ENCODE data around the gene ZNF165. TPM values are rescaled to one million over a fixed set of nuclear protein-coding genes. Genes with fewer than 3 reads are reported as not detected.

Gene ZNF165
- total and polyA plus RNA-seq, 2 of the 8 experiments (the other 6 are each of a cell fraction or from before 2014, with no cell fraction given): 1.2 to 9.3 TPM

GRCh38 chr6:28135393-28135792 lies 55.0 kb downstream of the ZNF165 start (continued):
- TF ChIP-seq CHD7 (IDR thresholded peaks at IDR 0.05; ENCODE audit: insufficient replicate concordance, low read length) (no peak), SRF (IDR thresholded peaks at IDR 0.05; ENCODE audit: low read depth, low read length) (no peak), BACH1 (IDR thresholded peaks at IDR 0.05; ENCODE audit: low read length) (no peak), ATF3 (IDR thresholded peaks at IDR 0.05; ENCODE audit: insufficient read depth, low read depth, low read length) (no peak), NANOG (IDR thresholded peaks at IDR 0.05; ENCODE audit: insufficient read depth, low read depth, low read length, poor library complexity, severe bottlenecking) (no peak), ZNF274 (IDR thresholded peaks at IDR 0.05; ENCODE audit: borderline replicate concordance, extremely low read depth, low read length) (no peak), KDM5A (IDR thresholded peaks at IDR 0.05; ENCODE audit: low read length) (no peak), POU5F1 (IDR thresholded peaks at IDR 0.05; ENCODE audit: low read depth, low read length) (no peak), KDM1A (IDR thresholded peaks at IDR 0.05; ENCODE audit: borderline replicate concordance, low read length) (no peak), E2F6 (IDR thresholded peaks at IDR 0.05) (no peak)
